Liver (tissue), 9 donors: ENCODE data around the gene COL9A3. TPM values are rescaled to one million over a fixed set of nuclear protein-coding genes. Genes with fewer than 3 reads are reported as not detected.

Experiments used
- DNase-seq: peaks from one replicate; pipeline ENCODE4 v3.0.0-alpha.2; 2017; ENCODE audit warnings: low spot score
- H3K27ac ChIP-seq, 2 donors: one replicate each; pipeline ENCODE4 v1.7.0; 2013; ENCODE audit warnings: inconsistent platforms in 2 of 2, low read length in 2 of 2, control low read depth in 1 of 2, low read depth in 1 of 2, mild to moderate bottlenecking in 1 of 2
- H3K27me3 ChIP-seq, 4 donors: one replicate each; pipeline versions ENCODE4 v1.6.1 to v1.7.0; 2013; ENCODE audit warnings: low read length in 3 of 4, inconsistent platforms in 1 of 4, mild to moderate bottlenecking in 1 of 4, moderate library complexity in 1 of 4; ENCODE audit not compliant: control insufficient read depth in 4 of 4, insufficient read depth in 4 of 4
- H3K36me3 ChIP-seq, 4 donors: one replicate each; pipeline versions ENCODE4 v1.6.1 to v1.7.0; 2013; ENCODE audit warnings: low read length in 3 of 4, mild to moderate bottlenecking in 3 of 4, low read depth in 1 of 4, moderate library complexity in 1 of 4; ENCODE audit not compliant: control insufficient read depth in 4 of 4, insufficient read depth in 3 of 4
- H3K4me1 ChIP-seq, 4 donors: one replicate each; pipeline versions ENCODE4 v1.6.1 to v1.7.0; 2013; ENCODE audit warnings: low read length in 3 of 4, mild to moderate bottlenecking in 3 of 4, moderate library complexity in 1 of 4; ENCODE audit not compliant: control insufficient read depth in 4 of 4, insufficient read depth in 4 of 4
- H3K4me3 ChIP-seq, 3 donors: one replicate each; pipeline versions ENCODE4 v1.6.1 to v1.7.0; 2013; ENCODE audit warnings: low read length in 3 of 3, control low read depth in 1 of 3, low read depth in 1 of 3, mild to moderate bottlenecking in 1 of 3
- H3K9ac ChIP-seq, 2 donors: one replicate each; pipeline ENCODE4 v1.7.0; 2013; ENCODE audit warnings: low read length in 2 of 2, mild to moderate bottlenecking in 2 of 2, moderate library complexity in 2 of 2, control low read depth in 1 of 2, low read depth in 1 of 2
- H3K9me3 ChIP-seq, 4 donors: one replicate each; pipeline versions ENCODE4 v1.6.1 to v1.7.0; 2013; ENCODE audit warnings: low read length in 3 of 4; ENCODE audit not compliant: control insufficient read depth in 4 of 4
- CTCF ChIP-seq: fragments of 150-350 bp; IDR thresholded peaks from 2 replicates; pipeline ENCODE4 v1.5.1; 2017; ENCODE audit warnings: improper control_type of control experiment, low read depth, low read length; ENCODE audit not compliant: missing input control
- EGR1 ChIP-seq, 2 donors: IDR thresholded peaks; 2 replicates each; pipeline ENCODE4 v1.6.1; 2016 to 2018; ENCODE audit warnings: antibody characterized with exemption in 2 of 2, low read depth in 2 of 2
- FOXA1 ChIP-seq: IDR thresholded peaks from 2 replicates; pipeline ENCODE4 v1.6.1; 2016; ENCODE audit warnings: antibody characterized with exemption
- FOXA2 ChIP-seq: IDR thresholded peaks from 2 replicates; pipeline ENCODE4 v1.6.1; 2016; ENCODE audit warnings: antibody characterized with exemption
- GABPA ChIP-seq, 2 donors: IDR thresholded peaks in 1 of 2; conservative IDR thresholded peaks in 1 of 2; 2 replicates each; pipeline ENCODE4 v1.6.1; 2016; ENCODE audit warnings: antibody characterized with exemption in 2 of 2, mild to moderate bottlenecking in 1 of 2, moderate library complexity in 1 of 2
- HNF4A ChIP-seq, 2 donors: conservative IDR thresholded peaks; 2 replicates each; pipeline ENCODE4 v1.6.1; 2016; ENCODE audit warnings: antibody characterized with exemption in 2 of 2, mild to moderate bottlenecking in 2 of 2
- HNF4G ChIP-seq: IDR thresholded peaks from 2 replicates; pipeline ENCODE4 v1.6.1; 2016; ENCODE audit warnings: antibody characterized with exemption
- JUND ChIP-seq, 2 donors: IDR thresholded peaks; 2 replicates each; pipeline ENCODE4 v1.6.1; 2016; ENCODE audit warnings: antibody characterized with exemption in 2 of 2
- MAX ChIP-seq: IDR thresholded peaks from 2 replicates; pipeline ENCODE4 v1.6.1; 2016; ENCODE audit warnings: antibody characterized with exemption
- NR2F2 ChIP-seq: IDR thresholded peaks from 2 replicates; pipeline ENCODE4 v1.6.1; 2016; ENCODE audit warnings: antibody characterized with exemption
- RAD21 ChIP-seq, 2 donors: IDR thresholded peaks; 2 replicates each; pipeline ENCODE4 v1.6.1; 2016; ENCODE audit warnings: antibody characterized with exemption in 2 of 2, mild to moderate bottlenecking in 2 of 2
- RXRA ChIP-seq, 2 donors: IDR thresholded peaks; 2 replicates each; pipeline ENCODE4 v1.6.1; 2017 to 2018; ENCODE audit warnings: antibody characterized with exemption in 2 of 2, mild to moderate bottlenecking in 1 of 2
- SP1 ChIP-seq: IDR thresholded peaks from 2 replicates; pipeline ENCODE4 v1.6.1; 2018; ENCODE audit warnings: antibody characterized with exemption, mild to moderate bottlenecking
- TAF1 ChIP-seq: conservative IDR thresholded peaks from 2 replicates; pipeline ENCODE4 v1.6.1; 2016; ENCODE audit warnings: antibody characterized with exemption, mild to moderate bottlenecking
- YY1 ChIP-seq: IDR thresholded peaks from 2 replicates; pipeline ENCODE4 v1.6.1; 2016; ENCODE audit warnings: antibody characterized with exemption, mild to moderate bottlenecking
- ZBTB33 ChIP-seq: IDR thresholded peaks from 2 replicates; pipeline ENCODE4 v1.6.1; 2016; ENCODE audit warnings: antibody characterized with exemption
- WGBS: extraction: QIAGEN DNeasy Blood & Tissue Kit; methylation state at CpG from one replicate; pipeline ENCODE4 v1.1.7; 2013; 5-methylcytosine and 5-hydroxymethylcytosine counted together
- polyA plus RNA-seq, 2 donors: library from polyadenylated mRNA; stranded (reverse) in 1 of 2; unstranded in 1 of 2; fragments of 200-250 nt in 1 of 2; fragments of >200 nt in 1 of 2; fragmentation: Nextera tagmentation in 1 of 2; extraction: Ambion mirVana in 1 of 2; gene quantifications; one replicate each; pipeline versions ENCODE4 v1.2.1 to v1.2.3, GENCODE V29; 2013 to 2015
- total RNA-seq, 2 donors: library from RNA; depleted of rRNA; stranded (reverse); fragments of >200 nt; gene quantifications; one replicate each; pipeline ENCODE4 v1.2.3, GENCODE V29; 2014
- TF ChIP-seq, protein P1 (sequence below): IDR thresholded peaks from 2 replicates; pipeline ENCODE4 v1.6.1; 2016; ENCODE audit warnings: antibody characterized with exemption, mild to moderate bottlenecking
- TF ChIP-seq, protein P2 (sequence below): IDR thresholded peaks from 2 replicates; pipeline ENCODE4 v1.6.1; 2016; ENCODE audit warnings: antibody characterized with exemption
- donor health status: healthy.
- donor health status: healthy.
- donor health status: healthy.
- donor health status: healthy.
- donor health status: healthy.

The COL9A3 gene
- total and polyA plus RNA-seq, 4 donors, result 0.92 to 2.0 (median 1.1) TPM

DNA sequence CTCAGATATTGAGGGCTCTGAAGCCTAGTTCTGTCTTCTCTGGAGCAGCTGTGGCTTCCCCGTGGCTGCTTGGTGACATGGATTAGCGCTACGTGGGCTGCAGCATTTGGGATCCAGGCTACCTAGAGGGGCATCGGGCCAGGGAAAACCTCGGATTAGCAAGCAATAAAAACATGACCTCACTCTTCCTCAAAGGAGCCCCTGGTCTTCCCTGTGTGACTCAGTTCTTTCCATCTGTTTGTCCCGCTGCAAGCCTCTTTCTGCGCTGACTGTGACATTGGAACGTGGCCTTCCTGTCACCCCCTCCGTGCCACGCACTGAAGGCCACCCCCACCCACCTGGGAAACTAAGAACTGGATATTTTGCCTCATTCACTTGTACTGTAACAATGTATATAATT is 17.0 kb upstream of the COL9A3 start:
- WGBS, result 94% methylated on average over 10 of the region's 10 CpGs
- H3K4me1 ChIP-seq, result peaks cover 16 to 52% (median 31%) of the 10 kb centered on the region in 4 donors
- no peak overlapping the region for H3K4me3 ChIP-seq

More for the DNA sequence above, 17.0 kb upstream of the COL9A3 start:
- Histone ChIP-seq H3K27ac (no peak overlapping the region), H3K9me3 (no peaks in the 10 kb centered on the region), H3K36me3 (peaks cover 0 to 15% (median 10%) of the 10 kb centered on the region in 4 donors), H3K9ac (no peak overlapping the region), H3K27me3 (no peaks in the 10 kb centered on the region)
- DNase-seq, result no peak
- TF ChIP-seq FOXA2, result no peak
- no peak for TF ChIP-seq CTCF
- no peak for TF ChIP-seq EGR1 (IDR thresholded peaks at IDR 0.05; ENCODE audit: low read depth in 2 of 2)
- no peak for TF ChIP-seq GABPA (IDR thresholded peaks at IDR 0.05 in 1 of 2, conservative IDR thresholded peaks at IDR 0.05 in 1 of 2)
- no peak for TF ChIP-seq FOXA1
- no peak for TF ChIP-seq RXRA (IDR thresholded peaks at IDR 0.05)
- TF ChIP-seq, protein P1, sequence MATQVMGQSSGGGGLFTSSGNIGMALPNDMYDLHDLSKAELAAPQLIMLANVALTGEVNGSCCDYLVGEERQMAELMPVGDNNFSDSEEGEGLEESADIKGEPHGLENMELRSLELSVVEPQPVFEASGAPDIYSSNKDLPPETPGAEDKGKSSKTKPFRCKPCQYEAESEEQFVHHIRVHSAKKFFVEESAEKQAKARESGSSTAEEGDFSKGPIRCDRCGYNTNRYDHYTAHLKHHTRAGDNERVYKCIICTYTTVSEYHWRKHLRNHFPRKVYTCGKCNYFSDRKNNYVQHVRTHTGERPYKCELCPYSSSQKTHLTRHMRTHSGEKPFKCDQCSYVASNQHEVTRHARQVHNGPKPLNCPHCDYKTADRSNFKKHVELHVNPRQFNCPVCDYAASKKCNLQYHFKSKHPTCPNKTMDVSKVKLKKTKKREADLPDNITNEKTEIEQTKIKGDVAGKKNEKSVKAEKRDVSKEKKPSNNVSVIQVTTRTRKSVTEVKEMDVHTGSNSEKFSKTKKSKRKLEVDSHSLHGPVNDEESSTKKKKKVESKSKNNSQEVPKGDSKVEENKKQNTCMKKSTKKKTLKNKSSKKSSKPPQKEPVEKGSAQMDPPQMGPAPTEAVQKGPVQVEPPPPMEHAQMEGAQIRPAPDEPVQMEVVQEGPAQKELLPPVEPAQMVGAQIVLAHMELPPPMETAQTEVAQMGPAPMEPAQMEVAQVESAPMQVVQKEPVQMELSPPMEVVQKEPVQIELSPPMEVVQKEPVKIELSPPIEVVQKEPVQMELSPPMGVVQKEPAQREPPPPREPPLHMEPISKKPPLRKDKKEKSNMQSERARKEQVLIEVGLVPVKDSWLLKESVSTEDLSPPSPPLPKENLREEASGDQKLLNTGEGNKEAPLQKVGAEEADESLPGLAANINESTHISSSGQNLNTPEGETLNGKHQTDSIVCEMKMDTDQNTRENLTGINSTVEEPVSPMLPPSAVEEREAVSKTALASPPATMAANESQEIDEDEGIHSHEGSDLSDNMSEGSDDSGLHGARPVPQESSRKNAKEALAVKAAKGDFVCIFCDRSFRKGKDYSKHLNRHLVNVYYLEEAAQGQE, result no peak
- TF ChIP-seq, protein P2, sequence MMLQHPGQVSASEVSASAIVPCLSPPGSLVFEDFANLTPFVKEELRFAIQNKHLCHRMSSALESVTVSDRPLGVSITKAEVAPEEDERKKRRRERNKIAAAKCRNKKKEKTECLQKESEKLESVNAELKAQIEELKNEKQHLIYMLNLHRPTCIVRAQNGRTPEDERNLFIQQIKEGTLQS, result no peak
- no peak for TF ChIP-seq TAF1
- TF ChIP-seq ZBTB33, result no peak
- TF ChIP-seq HNF4G, result no peak
- TF ChIP-seq SP1, result no peak
- no peak for TF ChIP-seq YY1
- no peak for TF ChIP-seq MAX
- no peak for TF ChIP-seq JUND (IDR thresholded peaks at IDR 0.05)
- TF ChIP-seq HNF4A (conservative IDR thresholded peaks at IDR 0.05), result no peak
- no peak for TF ChIP-seq NR2F2
- TF ChIP-seq RAD21 (IDR thresholded peaks at IDR 0.05), result no peak
